HEK293T (cell line): ENCODE measurements around the gene PRR33.
A peak's percentile ranks its signal among the peaks of the same experiment; 100 is the strongest.
"Not testable (repeated sequence)": the region's sequence is repeated elsewhere in the genome, so short reads cannot be mapped to it uniquely, and the experiment has no call there.

Source experiments
- CTCF ChIA-PET: fragments of 350-600 bp; formaldehyde crosslinking; extraction: SDS; loops from one replicate; lab custom pipeline; 2021; ENCODE audit warnings: antibody characterized with exemption, inconsistent platforms; lab: Yijun Ruan, JAX
- POLR2A ChIA-PET: fragments of 350-600 bp; formaldehyde crosslinking; extraction: SDS; loops from one replicate; lab custom pipeline; 2020; ENCODE audit warnings: antibody characterized with exemption, inconsistent platforms; lab: Yijun Ruan, JAX
- DNase-seq: peaks from one replicate; pipeline ENCODE4 v3.0.0; 2012; ENCODE audit warnings: mixed read lengths; ENCODE audit errors: extremely low spot score
- ARNT ChIP-seq: fragments of 450-650 bp; IDR thresholded peaks from 2 replicates; pipeline ENCODE4 v1.6.1; 2017; ENCODE audit warnings: mild to moderate bottlenecking
- BHLHE40 ChIP-seq: fragments of 450-650 bp; IDR thresholded peaks from 2 replicates; pipeline ENCODE4 v1.6.1; 2016; ENCODE audit warnings: mild to moderate bottlenecking, moderate library complexity, borderline replicate concordance
- CTBP1 ChIP-seq: fragments of 450-650 bp; IDR thresholded peaks from 2 replicates; pipeline ENCODE4 v1.6.1; 2016; ENCODE audit warnings: borderline replicate concordance
- ELF4 ChIP-seq: fragments of 450-650 bp; IDR thresholded peaks from 2 replicates; pipeline ENCODE4 v1.6.1; 2017; ENCODE audit warnings: antibody characterized with exemption
- FOXA1 ChIP-seq: fragments of 450-650 bp; IDR thresholded peaks from 2 replicates; pipeline ENCODE4 v1.6.1; 2016; ENCODE audit warnings: mild to moderate bottlenecking
- FOXK2 ChIP-seq: fragments of 450-650 bp; IDR thresholded peaks from 2 replicates; pipeline ENCODE4 v1.6.1; 2016; ENCODE audit warnings: mild to moderate bottlenecking
- FOXM1 ChIP-seq: fragments of 450-650 bp; IDR thresholded peaks from 2 replicates; pipeline ENCODE4 v1.6.1; 2017; ENCODE audit warnings: mild to moderate bottlenecking, borderline replicate concordance
- HDGF ChIP-seq: fragments of 450-650 bp; IDR thresholded peaks from 2 replicates; pipeline ENCODE4 v1.6.1; 2017; ENCODE audit warnings: antibody characterized with exemption, borderline replicate concordance
- L3MBTL2 ChIP-seq: fragments of 450-650 bp; conservative IDR thresholded peaks from 2 replicates; pipeline ENCODE4 v1.6.1; 2016; ENCODE audit warnings: mild to moderate bottlenecking
- LEF1 ChIP-seq: fragments of 450-650 bp; IDR thresholded peaks from 2 replicates; pipeline ENCODE4 v1.6.1; 2017; ENCODE audit warnings: mild to moderate bottlenecking, borderline replicate concordance
- NFRKB ChIP-seq: fragments of 450-650 bp; IDR thresholded peaks from 2 replicates; pipeline ENCODE4 v1.6.1; 2016; ENCODE audit warnings: mild to moderate bottlenecking, moderate library complexity
- SP1 ChIP-seq: fragments of 450-650 bp; IDR thresholded peaks from 2 replicates; pipeline ENCODE4 v1.6.1; 2017
- SUZ12 ChIP-seq: fragments of 450-650 bp; IDR thresholded peaks from 2 replicates; pipeline ENCODE4 v1.6.1; 2016; ENCODE audit warnings: mild to moderate bottlenecking
- TARDBP ChIP-seq: fragments of 450-650 bp; IDR thresholded peaks from 2 replicates; pipeline ENCODE4 v1.6.1; 2016
- ZNF384 ChIP-seq: fragments of 450-650 bp; IDR thresholded peaks from 2 replicates; pipeline ENCODE4 v1.6.1; 2016
- TF ChIP-seq, protein P1 (sequence below): fragments of 450-650 bp; IDR thresholded peaks from 2 replicates; pipeline ENCODE4 v1.6.1; 2016

Gene PRR33

DNA sequence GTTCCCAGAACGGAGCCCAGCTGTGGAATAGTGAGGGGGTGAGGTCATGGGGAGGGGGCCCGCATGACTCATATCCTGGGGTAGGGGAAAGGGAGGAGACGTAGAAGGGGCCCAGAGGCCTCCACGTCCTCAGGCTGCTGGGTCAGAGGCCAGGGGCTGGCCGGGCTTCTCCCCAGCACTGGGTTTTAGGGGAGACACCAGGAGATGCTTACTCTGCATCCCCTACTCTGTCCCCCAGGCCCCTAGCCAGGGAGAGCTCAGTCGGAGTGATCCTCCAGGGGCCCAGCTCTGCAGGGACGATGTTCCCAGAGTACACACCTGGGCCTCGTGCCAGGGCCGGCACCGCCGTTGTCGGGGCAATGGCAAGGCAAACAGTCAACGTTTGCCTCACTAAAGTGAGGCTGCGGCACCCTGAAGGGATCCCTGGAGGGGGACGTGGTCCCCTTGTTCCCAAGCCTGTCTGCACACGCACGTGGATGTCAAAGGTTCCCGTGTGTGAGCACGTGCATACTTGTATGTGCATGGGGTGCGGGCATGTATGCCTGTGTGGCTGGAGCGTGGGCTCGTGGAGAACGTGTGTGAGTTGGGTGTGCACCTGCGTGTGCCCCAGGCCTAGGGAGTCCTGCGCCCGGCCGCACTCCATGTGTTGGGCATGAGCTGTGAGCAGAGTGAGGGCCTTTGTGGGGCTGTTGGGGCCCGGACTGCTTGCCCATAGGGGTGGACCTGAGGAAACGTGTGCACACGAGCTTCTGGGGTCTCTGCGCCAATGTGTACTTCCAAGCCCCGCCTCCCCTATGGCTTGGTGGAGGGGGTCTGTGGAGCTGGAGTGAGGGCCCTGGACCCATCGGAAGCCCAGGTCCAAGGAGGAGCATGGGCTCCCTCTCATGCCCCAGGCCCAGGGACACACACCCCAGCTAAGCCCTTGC, 14.2 kb downstream of the PRR33 start:
- CTCF ChIA-PET: interaction anchor here (0.7 to 1.9 kb wide), 5 partner anchors 14 to 279 kb away, joined by 3 to 7 read pairs (median 6); no protein-coding TSS in a partner anchor
- TF ChIP-seq ARNT: no peak
- no peak for TF ChIP-seq SUZ12
- TF ChIP-seq FOXM1: no peak
- no peak for TF ChIP-seq HDGF
- TF ChIP-seq, protein P1, sequence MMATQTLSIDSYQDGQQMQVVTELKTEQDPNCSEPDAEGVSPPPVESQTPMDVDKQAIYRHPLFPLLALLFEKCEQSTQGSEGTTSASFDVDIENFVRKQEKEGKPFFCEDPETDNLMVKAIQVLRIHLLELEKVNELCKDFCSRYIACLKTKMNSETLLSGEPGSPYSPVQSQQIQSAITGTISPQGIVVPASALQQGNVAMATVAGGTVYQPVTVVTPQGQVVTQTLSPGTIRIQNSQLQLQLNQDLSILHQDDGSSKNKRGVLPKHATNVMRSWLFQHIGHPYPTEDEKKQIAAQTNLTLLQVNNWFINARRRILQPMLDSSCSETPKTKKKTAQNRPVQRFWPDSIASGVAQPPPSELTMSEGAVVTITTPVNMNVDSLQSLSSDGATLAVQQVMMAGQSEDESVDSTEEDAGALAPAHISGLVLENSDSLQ: no peak
- no peak for TF ChIP-seq ELF4
- no peak for TF ChIP-seq LEF1
- no peak for TF ChIP-seq ZNF384
- no peak for TF ChIP-seq NFRKB
- TF ChIP-seq L3MBTL2: no peak
- no peak for TF ChIP-seq FOXK2
- no peak for TF ChIP-seq CTBP1
- no peak for TF ChIP-seq SP1
- no peak for TF ChIP-seq FOXA1
- TF ChIP-seq BHLHE40: no peak
- TF ChIP-seq TARDBP: no peak
- DNase-seq: no peak
- POLR2A ChIA-PET: interaction anchor here (0.8 kb wide), 1 partner anchor 225 kb away, joined by 3 read pairs; no protein-coding TSS in a partner anchor

DNA sequence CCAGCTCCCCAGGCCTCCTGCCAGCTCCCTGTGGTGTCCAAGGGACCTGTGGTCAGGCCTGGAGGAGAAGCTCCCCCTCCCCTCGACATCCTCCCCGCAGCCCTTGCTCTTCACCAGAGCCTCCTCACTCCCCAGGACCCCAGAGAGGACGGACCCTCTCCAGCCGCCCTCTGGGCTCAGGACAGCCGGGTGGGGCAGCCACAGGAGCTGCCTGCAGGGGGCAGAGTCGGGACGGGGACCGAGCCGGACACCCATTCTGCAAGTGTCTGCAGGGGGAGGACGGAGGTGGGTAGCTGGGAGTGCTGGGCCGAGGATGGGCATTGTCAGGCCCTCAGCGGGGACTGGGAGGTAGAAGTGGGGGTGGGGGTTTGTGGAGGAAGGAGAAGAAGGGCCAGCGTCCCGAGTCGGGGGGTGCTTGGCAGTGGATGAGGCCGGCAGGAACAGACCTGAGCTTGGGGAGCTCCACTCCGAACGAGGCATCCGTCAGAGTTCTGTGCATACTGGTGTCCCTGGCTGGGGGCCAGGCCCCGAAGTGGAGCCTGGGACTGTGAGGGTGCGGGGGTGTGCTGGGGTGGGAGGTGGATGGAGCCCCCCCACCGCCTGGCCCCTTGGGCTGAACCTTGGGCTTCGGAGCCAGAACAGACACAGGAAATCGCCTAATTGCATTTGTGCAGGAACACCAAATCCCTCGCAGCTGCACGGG, 15.2 kb downstream of the PRR33 start:
- no peak for TF ChIP-seq L3MBTL2
- no peak for TF ChIP-seq BHLHE40
- TF ChIP-seq FOXA1: no peak
- TF ChIP-seq ELF4: no peak
- TF ChIP-seq TARDBP: no peak
- no peak for TF ChIP-seq SP1
- TF ChIP-seq ZNF384: no peak
- TF ChIP-seq, protein P1: no peak
- no peak for TF ChIP-seq LEF1
- no peak for TF ChIP-seq SUZ12
- TF ChIP-seq FOXM1: no peak
- no peak for TF ChIP-seq FOXK2
- no peak for TF ChIP-seq ARNT
- TF ChIP-seq CTBP1: no peak
- no peak for TF ChIP-seq HDGF
- TF ChIP-seq NFRKB: no peak
- ChIA-PET POLR2A (interaction anchor here (0.8 kb wide), 1 partner anchor 224 kb away, joined by 3 read pairs; no protein-coding TSS in a partner anchor), CTCF (interaction anchor here (0.7 to 1.9 kb wide), 6 partner anchors 13 to 280 kb away, joined by 3 to 7 read pairs (median 6); no protein-coding TSS in a partner anchor)
- peak; percentile 75 for DNase-seq

DNA sequence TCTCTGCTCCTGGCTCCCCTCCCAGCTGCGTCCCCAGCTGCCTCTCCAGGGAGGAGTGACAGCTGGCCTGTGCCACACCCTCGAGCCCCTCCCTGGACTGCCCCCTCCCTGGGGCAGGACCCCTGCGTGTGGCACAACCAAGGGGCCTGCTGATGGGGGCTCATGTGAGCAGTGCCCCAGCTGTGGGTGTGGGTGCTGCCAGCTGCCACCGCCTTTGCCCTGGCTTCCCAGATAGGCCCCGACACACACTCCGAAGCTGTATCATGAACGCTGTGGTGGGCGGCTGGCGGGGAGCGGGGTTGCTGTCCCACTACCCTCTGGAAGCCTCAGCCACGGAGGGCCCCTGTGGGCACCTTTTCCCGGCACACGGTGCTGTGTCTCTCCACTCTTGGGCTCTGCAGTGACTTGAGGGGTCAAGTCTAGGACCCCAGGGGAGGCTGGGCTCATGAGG, 15.8 kb downstream of the PRR33 start:
- CTCF ChIA-PET: interaction anchor here (1.2 to 1.9 kb wide), 3 partner anchors 25 to 276 kb away, joined by 3 to 7 read pairs (median 6); no protein-coding TSS in a partner anchor
- DNase-seq, POLR2A ChIA-PET: not testable (repeated sequence)

DNA sequence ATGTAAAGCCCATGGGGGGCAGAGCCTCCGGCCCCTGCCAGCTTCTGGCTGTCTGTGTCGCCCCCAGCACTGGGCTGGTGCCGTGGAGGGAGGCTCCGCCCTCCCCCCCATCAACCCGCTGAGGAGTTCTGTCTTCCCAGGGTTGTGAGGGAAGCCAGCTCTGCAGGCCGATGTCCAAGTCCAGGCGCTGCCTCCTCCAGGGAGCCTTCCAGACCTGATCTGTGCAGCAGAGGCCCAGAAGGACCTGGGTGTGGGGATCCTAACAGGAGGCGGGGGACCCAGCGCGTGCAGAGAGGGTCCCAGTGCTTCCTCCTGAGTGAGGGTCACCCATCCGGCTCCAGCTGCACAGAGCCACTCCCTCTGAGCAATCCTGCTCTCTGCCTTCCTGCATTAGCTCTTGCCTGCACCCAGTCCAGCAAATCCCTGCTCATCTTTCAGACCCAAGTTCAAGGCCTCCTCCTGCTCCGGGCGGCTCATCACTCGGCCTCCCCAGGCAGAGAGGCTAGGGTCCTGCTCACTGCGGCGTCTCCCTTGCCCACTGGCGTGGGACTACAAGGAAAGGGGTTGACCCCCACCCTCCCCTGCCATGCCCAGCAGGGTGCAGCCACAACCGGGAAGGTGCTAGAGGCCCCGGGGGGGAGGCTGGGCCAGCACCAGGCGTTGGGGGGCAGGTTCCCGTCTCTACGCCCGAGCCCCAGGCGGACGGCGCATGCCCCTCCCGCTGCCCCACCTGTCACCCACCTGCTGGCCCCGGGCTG, 16.4 kb downstream of the PRR33 start:
- no peak for DNase-seq
- ChIA-PET CTCF (no interaction called here), POLR2A (no interaction called here)
- TF ChIP-seq FOXA1: no peak
- no peak for TF ChIP-seq SUZ12
- no peak for TF ChIP-seq SP1
- no peak for TF ChIP-seq FOXK2
- TF ChIP-seq TARDBP: no peak
- no peak for TF ChIP-seq BHLHE40

DNA sequence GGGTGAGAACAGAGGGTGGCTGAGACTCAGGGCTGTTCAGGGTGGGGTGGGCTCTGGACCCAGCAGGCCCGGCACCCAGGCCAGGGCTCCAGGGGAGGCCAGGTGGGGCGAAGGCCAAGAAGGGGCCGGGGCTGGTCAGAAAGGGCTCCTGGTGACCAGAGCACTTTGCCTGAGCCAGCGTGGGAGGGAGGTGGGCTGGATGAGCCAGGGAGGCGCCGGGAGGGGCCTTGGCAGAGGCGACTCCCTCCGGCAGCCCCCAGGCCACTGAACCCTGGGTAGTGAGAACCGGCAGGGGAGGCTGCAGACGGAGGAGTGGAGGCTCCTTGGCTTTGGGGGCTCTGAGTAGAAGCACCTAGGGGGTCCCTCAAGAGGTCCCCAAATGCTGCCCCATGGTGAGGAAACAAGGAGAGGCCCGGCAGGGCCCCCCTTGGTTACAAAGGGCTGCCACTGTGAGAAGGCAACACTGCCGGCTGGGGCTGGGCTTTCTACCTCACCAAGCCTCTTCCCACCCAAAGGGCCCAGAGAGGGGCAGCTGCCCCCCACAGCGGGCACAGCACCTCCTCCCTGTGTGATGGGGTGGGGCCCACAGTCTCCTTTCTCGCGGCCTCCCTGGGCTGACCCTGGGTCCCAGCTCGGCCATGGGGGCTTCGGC, 17.1 kb downstream of the PRR33 start:
- POLR2A ChIA-PET, CTCF ChIA-PET: not testable (repeated sequence)

DNA sequence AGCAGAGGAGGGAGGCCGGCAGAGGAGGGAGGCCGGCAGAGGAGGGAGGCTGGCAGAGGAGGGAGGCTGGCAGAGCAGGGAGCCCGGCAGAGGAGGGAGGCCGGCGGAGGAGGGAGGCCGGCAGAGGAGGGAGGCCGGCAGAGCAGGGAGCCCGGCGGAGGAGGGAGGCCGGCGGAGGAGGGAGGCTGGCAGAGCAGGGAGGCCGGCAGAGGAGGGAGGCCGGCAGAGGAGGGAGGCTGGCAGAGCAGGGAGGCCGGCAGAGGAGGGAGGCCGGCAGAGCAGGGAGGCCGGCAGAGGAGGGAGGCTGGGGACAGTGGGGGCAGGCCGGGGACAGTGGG, 17.9 kb downstream of the PRR33 start:
- CTCF ChIA-PET: not testable (repeated sequence)

More for the DNA sequence above, 17.1 kb downstream of the PRR33 start:
- not testable (repeated sequence) for DNase-seq

More for the DNA sequence above, 17.9 kb downstream of the PRR33 start:
- DNase-seq, POLR2A ChIA-PET: not testable (repeated sequence)
